Measurements from ENCODE around the gene RPL22. TPM values are rescaled to one million over a fixed set of nuclear protein-coding genes. Genes with fewer than 3 reads are reported as not detected.

The RPL22 gene
- total and polyA plus RNA-seq, 2 of the 13 experiments (the other 11 are each of a cell fraction or from before 2014, with no cell fraction given) = 214 to 545 TPM

DNA sequence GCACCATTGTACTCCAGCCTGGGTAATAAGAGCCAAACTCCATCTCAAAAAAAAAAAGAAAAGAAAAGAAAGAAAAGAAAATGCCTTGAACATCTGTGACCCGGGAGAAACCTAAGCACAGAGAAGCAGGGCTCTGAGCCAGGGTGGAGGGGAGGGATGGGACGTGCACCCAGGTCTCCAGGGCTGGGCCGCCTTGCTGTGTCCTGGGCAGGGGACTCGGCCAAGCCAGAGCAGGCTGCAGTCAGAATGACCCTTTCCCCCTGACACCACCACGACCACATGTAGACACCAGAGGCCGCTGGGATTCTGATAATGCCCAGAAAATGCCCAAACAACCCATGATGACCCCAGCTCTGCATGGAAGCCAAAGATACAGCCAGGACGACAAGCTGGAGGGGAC, 37.1 kb downstream of the RPL22 start:
- peaks cover 12% of the 10 kb centered on the region for H3K4me1 ChIP-seq (ENCODE audit: insufficient read depth, low read length)
- peaks cover 13% of the 10 kb centered on the region for H4K20me1 ChIP-seq (ENCODE audit: insufficient read depth, low read length)
- intact Hi-C loops (cut with micrococcal nuclease; ENCODE audit: unreplicated experiment) = no loop called here
- no peak overlapping the region for H3K27ac ChIP-seq (ENCODE audit: extremely low read length, insufficient read depth, low read length)
- peaks cover 18 to 72% of the 10 kb centered on the region in 2 experiments for H3K27me3 ChIP-seq (ENCODE audit: control insufficient read depth in 1 of 2, insufficient read depth in 2 of 2, low read length in 2 of 2)
- no peak overlapping the region for H3K4me3 ChIP-seq (replicated peaks in 1 of 3; ENCODE audit: insufficient read depth in 1 of 3, low read depth in 2 of 3, low read length in 3 of 3)
- H3K9ac ChIP-seq (ENCODE audit: insufficient read depth, low read depth, low read length) = no peak overlapping the region
- H3K36me3 ChIP-seq (replicated peaks in 1 of 2; ENCODE audit: control insufficient read depth in 1 of 2, insufficient read depth in 2 of 2, low read length in 2 of 2) = no peaks in the 10 kb centered on the region
- no peak for ATAC-seq
- no peak for DNase-seq (ENCODE audit: low spot score)
- BruUV-seq (replicated peaks) = no TSS peak
- TF ChIP-seq ZSCAN25 (CRISPR knock-in tag; IDR thresholded peaks at IDR 0.05) (no peak), ARNT2 (CRISPR knock-in tag; IDR thresholded peaks at IDR 0.05; ENCODE audit: low read depth) (no peak), ZKSCAN8 (CRISPR knock-in tag; IDR thresholded peaks at IDR 0.05; ENCODE audit: borderline replicate concordance) (no peak), RARA (CRISPR knock-in tag; IDR thresholded peaks at IDR 0.05) (no peak), STAG1 (CRISPR knock-in tag; IDR thresholded peaks at IDR 0.05) (no peak), ONECUT2 (CRISPR knock-in tag; IDR thresholded peaks at IDR 0.05) (no peak)
- POLR2A ChIA-PET = no interaction called here
- no peaks in the 10 kb centered on the region for H3K79me2 ChIP-seq (ENCODE audit: insufficient read depth, low read length)
- WGBS (ENCODE audit: low lambda C conversion rate) = 39% methylated on average over 5 of the region's 7 CpGs
- no peak overlapping the region for H2AFZ ChIP-seq (ENCODE audit: low read length)
- CTCF ChIA-PET (ENCODE audit: low intra/inter-chr PET ratio, low total read pairs) = no interaction called here
- in situ Hi-C loops (cut with HindIII; ENCODE audit: extremely low pct_ligation_motif_present, low pct_unique_long_range_greater_than_20kb) = no loop called here
- no peaks in the 10 kb centered on the region for H3K9me3 ChIP-seq (ENCODE audit: low read length)
- no peak for FAIRE-seq
- no peak overlapping the region for H3K4me2 ChIP-seq (ENCODE audit: low read depth, low read length)

DNA sequence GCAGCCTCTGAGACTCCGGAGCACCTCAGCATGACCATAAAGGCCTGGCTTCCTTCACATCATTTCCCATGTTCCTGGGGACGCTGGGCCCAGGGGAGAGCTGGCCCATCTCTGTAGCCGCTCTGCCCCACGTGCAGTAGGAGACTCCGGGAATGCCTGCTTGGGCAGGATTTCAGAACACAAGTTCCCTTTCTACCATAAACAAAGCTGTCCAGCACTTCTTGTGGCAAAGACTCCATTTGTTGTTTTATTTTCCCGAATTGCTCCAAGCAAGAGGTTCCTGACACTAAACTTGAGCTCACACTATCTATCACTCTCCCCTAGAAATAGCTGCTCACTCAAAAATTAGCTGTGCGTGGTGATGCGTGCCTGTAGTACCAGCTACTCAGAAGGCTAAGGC, 41.2 kb downstream of the RPL22 start:
- Histone ChIP-seq H3K4me2 (ENCODE audit: low read depth, low read length) (peak overlapping the region; percentile 56), H2AFZ (ENCODE audit: low read length) (no peak overlapping the region), H3K36me3 (replicated peaks in 1 of 2; ENCODE audit: control insufficient read depth in 1 of 2, insufficient read depth in 2 of 2, low read length in 2 of 2) (no peaks in the 10 kb centered on the region), H3K27ac (ENCODE audit: extremely low read length, insufficient read depth, low read length) (no peak overlapping the region), H3K4me3 (replicated peaks in 1 of 3; ENCODE audit: insufficient read depth in 1 of 3, low read depth in 2 of 3, low read length in 3 of 3) (no peak overlapping the region), H3K4me1 (ENCODE audit: insufficient read depth, low read length) (peaks cover 22% of the 10 kb centered on the region), H3K79me2 (ENCODE audit: insufficient read depth, low read length) (no peaks in the 10 kb centered on the region), H3K27me3 (ENCODE audit: control insufficient read depth in 1 of 2, insufficient read depth in 2 of 2, low read length in 2 of 2) (peaks cover 18 to 60% of the 10 kb centered on the region in 2 experiments), H3K9ac (ENCODE audit: insufficient read depth, low read depth, low read length) (no peak overlapping the region), H3K9me3 (ENCODE audit: low read length) (no peaks in the 10 kb centered on the region), H4K20me1 (ENCODE audit: insufficient read depth, low read length) (peaks cover 6% of the 10 kb centered on the region)
- in situ Hi-C loops (cut with HindIII; ENCODE audit: extremely low pct_ligation_motif_present, low pct_unique_long_range_greater_than_20kb) = no loop called here
- FAIRE-seq (no peak), ATAC-seq (peak; percentile 48; the same call in 2 of the 3 replicates), DNase-seq (ENCODE audit: low spot score) (no peak)
- BruUV-seq (replicated peaks) = no TSS peak
- ChIA-PET POLR2A (interaction anchor here (1.1 kb wide), 1 partner anchor 18 kb away, joined by 3 read pairs; no protein-coding TSS in a partner anchor), CTCF (ENCODE audit: low intra/inter-chr PET ratio, low total read pairs) (no interaction called here)
- 37% methylated on average over 7 of the region's 8 CpGs for WGBS (ENCODE audit: low lambda C conversion rate)
- intact Hi-C loops (cut with micrococcal nuclease; ENCODE audit: unreplicated experiment) = no loop called here
- TF ChIP-seq NFKBIZ (CRISPR knock-in tag; IDR thresholded peaks at IDR 0.05) = no peak
- TF ChIP-seq, protein P1, sequence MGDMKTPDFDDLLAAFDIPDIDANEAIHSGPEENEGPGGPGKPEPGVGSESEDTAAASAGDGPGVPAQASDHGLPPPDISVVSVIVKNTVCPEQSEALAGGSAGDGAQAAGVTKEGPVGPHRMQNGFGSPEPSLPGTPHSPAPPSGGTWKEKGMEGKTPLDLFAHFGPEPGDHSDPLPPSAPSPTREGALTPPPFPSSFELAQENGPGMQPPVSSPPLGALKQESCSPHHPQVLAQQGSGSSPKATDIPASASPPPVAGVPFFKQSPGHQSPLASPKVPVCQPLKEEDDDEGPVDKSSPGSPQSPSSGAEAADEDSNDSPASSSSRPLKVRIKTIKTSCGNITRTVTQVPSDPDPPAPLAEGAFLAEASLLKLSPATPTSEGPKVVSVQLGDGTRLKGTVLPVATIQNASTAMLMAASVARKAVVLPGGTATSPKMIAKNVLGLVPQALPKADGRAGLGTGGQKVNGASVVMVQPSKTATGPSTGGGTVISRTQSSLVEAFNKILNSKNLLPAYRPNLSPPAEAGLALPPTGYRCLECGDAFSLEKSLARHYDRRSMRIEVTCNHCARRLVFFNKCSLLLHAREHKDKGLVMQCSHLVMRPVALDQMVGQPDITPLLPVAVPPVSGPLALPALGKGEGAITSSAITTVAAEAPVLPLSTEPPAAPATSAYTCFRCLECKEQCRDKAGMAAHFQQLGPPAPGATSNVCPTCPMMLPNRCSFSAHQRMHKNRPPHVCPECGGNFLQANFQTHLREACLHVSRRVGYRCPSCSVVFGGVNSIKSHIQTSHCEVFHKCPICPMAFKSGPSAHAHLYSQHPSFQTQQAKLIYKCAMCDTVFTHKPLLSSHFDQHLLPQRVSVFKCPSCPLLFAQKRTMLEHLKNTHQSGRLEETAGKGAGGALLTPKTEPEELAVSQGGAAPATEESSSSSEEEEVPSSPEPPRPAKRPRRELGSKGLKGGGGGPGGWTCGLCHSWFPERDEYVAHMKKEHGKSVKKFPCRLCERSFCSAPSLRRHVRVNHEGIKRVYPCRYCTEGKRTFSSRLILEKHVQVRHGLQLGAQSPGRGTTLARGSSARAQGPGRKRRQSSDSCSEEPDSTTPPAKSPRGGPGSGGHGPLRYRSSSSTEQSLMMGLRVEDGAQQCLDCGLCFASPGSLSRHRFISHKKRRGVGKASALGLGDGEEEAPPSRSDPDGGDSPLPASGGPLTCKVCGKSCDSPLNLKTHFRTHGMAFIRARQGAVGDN (CRISPR knock-in tag; IDR thresholded peaks at IDR 0.05) = peak; percentile 4; the same call in 1 of the 2 replicates
- TF ChIP-seq GZF1 (CRISPR knock-in tag; IDR thresholded peaks at IDR 0.05) = no peak
- TF ChIP-seq ZNF432 (CRISPR knock-in tag; IDR thresholded peaks at IDR 0.05; ENCODE audit: borderline replicate concordance) = no peak
- no peak for TF ChIP-seq ZNF570 (CRISPR knock-in tag; IDR thresholded peaks at IDR 0.05; ENCODE audit: borderline replicate concordance)
- no peak for TF ChIP-seq ZNF143 (CRISPR knock-in tag; IDR thresholded peaks at IDR 0.05)
- TF ChIP-seq, protein P2, sequence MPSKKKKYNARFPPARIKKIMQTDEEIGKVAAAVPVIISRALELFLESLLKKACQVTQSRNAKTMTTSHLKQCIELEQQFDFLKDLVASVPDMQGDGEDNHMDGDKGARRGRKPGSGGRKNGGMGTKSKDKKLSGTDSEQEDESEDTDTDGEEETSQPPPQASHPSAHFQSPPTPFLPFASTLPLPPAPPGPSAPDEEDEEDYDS (CRISPR knock-in tag; IDR thresholded peaks at IDR 0.05) = no peak
- no peak for TF ChIP-seq SRF (IDR thresholded peaks at IDR 0.05; ENCODE audit: low read depth, low read length)
- no peak for TF ChIP-seq SP1 (IDR thresholded peaks at IDR 0.05)
- no peak for TF ChIP-seq SP1 (CRISPR knock-in tag; IDR thresholded peaks at IDR 0.05)
